SK-N-SH (cell line): ENCODE data around the gene MGLL. TPM values are rescaled to one million over a fixed set of nuclear protein-coding genes. Genes with fewer than 3 reads are reported as not detected.

Experiments
- CTCF ChIA-PET: fragments of 300-600, 350-600 bp; formaldehyde crosslinking; extraction: SDS; loops from one replicate; lab custom pipeline; 2021; lab: Yijun Ruan, JAX
- POLR2A ChIA-PET: fragments of 350-600 bp; sonication (Branson Sonifier 250); formaldehyde crosslinking; extraction: SDS; loops from one replicate; lab custom pipeline; 2020; ENCODE audit warnings: antibody characterized with exemption, inconsistent platforms; lab: Yijun Ruan, JAX
- DNase-seq: peaks from one replicate; pipeline ENCODE4 v3.0.0; 2012
- H2AFZ ChIP-seq: fragments of 200-600 bp; sonication (generic); 2 replicates; pipeline ENCODE4 v1.8.1; 2016; ENCODE audit warnings: antibody characterized with exemption, mild to moderate bottlenecking, low read depth
- H3F3A ChIP-seq: fragments of 200-600 bp; sonication (generic); replicated peaks from 2 replicates; pipeline ENCODE3; 2016; ENCODE audit warnings: antibody characterized with exemption, mild to moderate bottlenecking; ENCODE audit not compliant: insufficient read depth
- H3K27ac ChIP-seq, 2 experiments: fragments of 200-500 bp in 1 of 2; fragments of 200-600 bp in 1 of 2; sonication (Bioruptor generic) in 1 of 2; sonication (generic), shearing (Covaris generic) in 1 of 2; 2 replicates each; pipeline versions ENCODE4 v1.5.1 to v1.6.1; 2014 to 2016; ENCODE audit warnings: low read depth in 2 of 2, inconsistent platforms in 1 of 2, low read length in 1 of 2, mild to moderate bottlenecking in 1 of 2, mixed read lengths in 1 of 2
- H3K27me3 ChIP-seq: fragments of 200-600 bp; sonication (generic), shearing (Covaris generic); 2 replicates; pipeline ENCODE4 v1.6.1; 2016; ENCODE audit warnings: mixed run types; ENCODE audit not compliant: insufficient read depth
- H3K36me3 ChIP-seq, 2 experiments: fragments of 200-500 bp in 1 of 2; fragments of 200-600 bp in 1 of 2; sonication (Bioruptor generic) in 1 of 2; sonication (generic) in 1 of 2; replicated peaks in 1 of 2; 2 replicates each; pipeline versions ENCODE3 to v1.5.1; 2014 to 2016; ENCODE audit warnings: low read length in 1 of 2, mild to moderate bottlenecking in 1 of 2; ENCODE audit not compliant: insufficient read depth in 2 of 2, control insufficient read depth in 1 of 2
- H3K4me1 ChIP-seq, 2 experiments: fragments of 200-500 bp in 1 of 2; fragments of 200-600 bp in 1 of 2; sonication (Bioruptor generic) in 1 of 2; sonication (generic), shearing (Covaris generic) in 1 of 2; 2 replicates each; pipeline versions ENCODE4 v1.5.1 to v1.6.1; 2014 to 2016; ENCODE audit warnings: low read depth in 1 of 2, low read length in 1 of 2, mixed run types in 1 of 2; ENCODE audit not compliant: insufficient read depth in 2 of 2, control insufficient read depth in 1 of 2
- H3K4me2 ChIP-seq: fragments of 200-600 bp; sonication (generic), shearing (Covaris generic); 2 replicates; pipeline ENCODE4 v1.6.1; 2017; ENCODE audit warnings: mixed run types
- H3K4me3 ChIP-seq, 2 experiments: fragments of 200-500 bp in 1 of 2; fragments of 200-600 bp in 1 of 2; sonication (Bioruptor generic) in 1 of 2; sonication (generic), shearing (Covaris generic) in 1 of 2; 2 replicates each; pipeline versions ENCODE4 v1.5.1 to v1.8.1; 2014 to 2016; ENCODE audit warnings: low read depth in 2 of 2, inconsistent platforms in 1 of 2, low read length in 1 of 2, mild to moderate bottlenecking in 1 of 2, mixed read lengths in 1 of 2, moderate library complexity in 1 of 2
- H3K79me2 ChIP-seq: fragments of 200-600 bp; sonication (generic); 2 replicates; pipeline ENCODE4 v1.8.1; 2017; ENCODE audit warnings: mild to moderate bottlenecking; ENCODE audit not compliant: insufficient read depth
- H3K9ac ChIP-seq: fragments of 200-600 bp; sonication (generic); 2 replicates; pipeline ENCODE4 v1.6.1; 2017; ENCODE audit warnings: mixed run types
- H3K9me2 ChIP-seq: fragments of 200-600 bp; sonication (generic); 2 replicates; pipeline ENCODE4 v1.6.1; 2017; ENCODE audit warnings: mixed run types
- H3K9me3 ChIP-seq: fragments of 200-600 bp; sonication (generic); 2 replicates; pipeline ENCODE4 v1.6.1; 2017; ENCODE audit warnings: mixed run types, mild to moderate bottlenecking, moderate library complexity
- H4K20me1 ChIP-seq: fragments of 200-600 bp; sonication (generic); 2 replicates; pipeline ENCODE4 v1.6.1; 2017; ENCODE audit warnings: mild to moderate bottlenecking, mixed run types; ENCODE audit not compliant: insufficient read depth
- CHD2 ChIP-seq: fragments of 150-350 bp; IDR thresholded peaks from 2 replicates; pipeline ENCODE4 v1.6.1; 2018; ENCODE audit warnings: low read length; ENCODE audit not compliant: partially characterized antibody
- CTCF ChIP-seq: fragments of 200-600 bp; sonication (generic); IDR thresholded peaks from 2 replicates; pipeline ENCODE4 v1.6.1; 2017; ENCODE audit warnings: antibody characterized with exemption, mild to moderate bottlenecking, moderate library complexity
- FOXJ3 ChIP-seq: sonication (generic); formaldehyde crosslinking; IDR thresholded peaks from 2 replicates; pipeline ENCODE4 v1.5.1; 2020; ENCODE audit warnings: mild to moderate bottlenecking, missing genetic modification reagents
- FOXM1 ChIP-seq: IDR thresholded peaks from 2 replicates; pipeline ENCODE4 v1.4.0; 2012; ENCODE audit warnings: low read depth, mild to moderate bottlenecking
- GATA2 ChIP-seq: sonication (generic); formaldehyde crosslinking; IDR thresholded peaks from 2 replicates; pipeline ENCODE4 v1.5.0; 2020; ENCODE audit warnings: mild to moderate bottlenecking, missing genetic modification reagents
- IRF3 ChIP-seq: fragments of 150-350 bp; IDR thresholded peaks from 2 replicates; pipeline ENCODE4 v1.6.1; 2016; ENCODE audit warnings: mild to moderate bottlenecking, low read depth, low read length
- JUND ChIP-seq: IDR thresholded peaks from 2 replicates; pipeline ENCODE4 v1.4.0; 2012
- MAX ChIP-seq: IDR thresholded peaks from 2 replicates; pipeline ENCODE4 v1.4.0; 2012; ENCODE audit warnings: low read depth
- MXI1 ChIP-seq: IDR thresholded peaks from 2 replicates; pipeline ENCODE4 v1.6.1; 2012; ENCODE audit warnings: mild to moderate bottlenecking, low read depth, low read length, improper control_type of control experiment
- NFIC ChIP-seq: IDR thresholded peaks from 2 replicates; pipeline ENCODE4 v1.4.0; 2012; ENCODE audit warnings: borderline replicate concordance
- NRF1 ChIP-seq: IDR thresholded peaks from 2 replicates; pipeline ENCODE4 v1.6.1; 2012; ENCODE audit warnings: low read depth, mild to moderate bottlenecking, low read length
- POLR2AphosphoS5 ChIP-seq: IDR thresholded peaks from 2 replicates; pipeline ENCODE4 v1.6.1; 2012; ENCODE audit warnings: low read depth, low read length
- RCOR1 ChIP-seq: fragments of 150-350 bp; IDR thresholded peaks from 2 replicates; pipeline ENCODE4 v1.6.1; 2017; ENCODE audit warnings: antibody characterized with exemption, low read length
- REST ChIP-seq: IDR thresholded peaks from 2 replicates; pipeline ENCODE4 v1.6.1; 2012; ENCODE audit warnings: mild to moderate bottlenecking, low read depth, low read length, moderate library complexity
- SIN3A ChIP-seq: IDR thresholded peaks from 2 replicates; pipeline ENCODE4 v1.6.1; 2012; ENCODE audit warnings: low read depth, mild to moderate bottlenecking, low read length, moderate library complexity, borderline replicate concordance
- SMC3 ChIP-seq: IDR thresholded peaks from 2 replicates; pipeline ENCODE4 v1.6.1; 2012; ENCODE audit warnings: low read depth, low read length, improper control_type of control experiment
- TAF1 ChIP-seq: IDR thresholded peaks from 2 replicates; pipeline ENCODE4 v1.6.1; 2012; ENCODE audit warnings: low read depth, mild to moderate bottlenecking, low read length, moderate library complexity, borderline replicate concordance
- YY1 ChIP-seq: IDR thresholded peaks from 2 replicates; pipeline ENCODE4 v1.4.0; 2012; ENCODE audit warnings: low read depth, mild to moderate bottlenecking
- WGBS: methylation state at CpG from one replicate; pipeline ENCODE4 v1.1.6; 2017; ENCODE audit warnings: low lambda C conversion rate; 5-methylcytosine and 5-hydroxymethylcytosine counted together
- polyA plus RNA-seq, 3 experiments: library from polyadenylated mRNA; depleted of rRNA; stranded (reverse); fragments of >200 nt; gene quantifications; 2 replicates each; pipeline ENCODE4 v1.2.3, GENCODE V29; 2012
- TF ChIP-seq, protein P1 (sequence below): IDR thresholded peaks from 2 replicates; pipeline ENCODE4 v1.4.0; 2012; ENCODE audit warnings: low read depth, borderline replicate concordance
- TF ChIP-seq, protein P2 (sequence below): IDR thresholded peaks from 2 replicates; pipeline ENCODE4 v1.4.0; 2012; ENCODE audit warnings: low read depth, borderline replicate concordance

Gene MGLL
- polyA plus RNA-seq, 1 of the 3 experiments (the other 2 are of a cell fraction) = 2.2 TPM

GRCh38 chr3:127680798-127681221 lies 141.5 kb downstream of the MGLL start:
- 80% methylated on average over 1 of the region's 1 CpG for WGBS
- H3K27me3 ChIP-seq = no peaks in the 10 kb centered on the region
- no peak overlapping the region for H3K9ac ChIP-seq
- H3K4me1 ChIP-seq = peaks cover 0 to 2% of the 10 kb centered on the region in 2 experiments; a peak in 1 of 4 replicates
- H3K36me3 ChIP-seq = peaks cover 0 to 3% of the 10 kb centered on the region in 2 experiments
- H3F3A ChIP-seq = peaks cover under 1% of the 10 kb centered on the region
- H2AFZ ChIP-seq = no peak overlapping the region
- no peaks in the 10 kb centered on the region for H3K9me2 ChIP-seq
- CTCF ChIA-PET = interaction anchor here (1.4 to 4.8 kb wide), 6 partner anchors 11 to 278 kb away, joined by 3 to 34 read pairs (median 6); no protein-coding TSS in a partner anchor
- H3K4me3 ChIP-seq = no peak overlapping the region
- H3K4me2 ChIP-seq = no peak overlapping the region
- no peak overlapping the region for H3K27ac ChIP-seq
- no peaks in the 10 kb centered on the region for H3K9me3 ChIP-seq
- no peak for TF ChIP-seq YY1
- no peak for TF ChIP-seq TAF1
- TF ChIP-seq, protein P1, sequence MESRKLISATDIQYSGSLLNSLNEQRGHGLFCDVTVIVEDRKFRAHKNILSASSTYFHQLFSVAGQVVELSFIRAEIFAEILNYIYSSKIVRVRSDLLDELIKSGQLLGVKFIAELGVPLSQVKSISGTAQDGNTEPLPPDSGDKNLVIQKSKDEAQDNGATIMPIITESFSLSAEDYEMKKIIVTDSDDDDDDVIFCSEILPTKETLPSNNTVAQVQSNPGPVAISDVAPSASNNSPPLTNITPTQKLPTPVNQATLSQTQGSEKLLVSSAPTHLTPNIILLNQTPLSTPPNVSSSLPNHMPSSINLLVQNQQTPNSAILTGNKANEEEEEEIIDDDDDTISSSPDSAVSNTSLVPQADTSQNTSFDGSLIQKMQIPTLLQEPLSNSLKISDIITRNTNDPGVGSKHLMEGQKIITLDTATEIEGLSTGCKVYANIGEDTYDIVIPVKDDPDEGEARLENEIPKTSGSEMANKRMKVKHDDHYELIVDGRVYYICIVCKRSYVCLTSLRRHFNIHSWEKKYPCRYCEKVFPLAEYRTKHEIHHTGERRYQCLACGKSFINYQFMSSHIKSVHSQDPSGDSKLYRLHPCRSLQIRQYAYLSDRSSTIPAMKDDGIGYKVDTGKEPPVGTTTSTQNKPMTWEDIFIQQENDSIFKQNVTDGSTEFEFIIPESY = no peak
- no peak for TF ChIP-seq RCOR1
- TF ChIP-seq, protein P2, sequence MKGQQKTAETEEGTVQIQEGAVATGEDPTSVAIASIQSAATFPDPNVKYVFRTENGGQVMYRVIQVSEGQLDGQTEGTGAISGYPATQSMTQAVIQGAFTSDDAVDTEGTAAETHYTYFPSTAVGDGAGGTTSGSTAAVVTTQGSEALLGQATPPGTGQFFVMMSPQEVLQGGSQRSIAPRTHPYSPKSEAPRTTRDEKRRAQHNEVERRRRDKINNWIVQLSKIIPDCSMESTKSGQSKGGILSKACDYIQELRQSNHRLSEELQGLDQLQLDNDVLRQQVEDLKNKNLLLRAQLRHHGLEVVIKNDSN = no peak
- no peak for TF ChIP-seq GATA2
- TF ChIP-seq MAX = no peak
- no peak for TF ChIP-seq FOXM1
- TF ChIP-seq JUND = no peak
- no peak for TF ChIP-seq NRF1
- TF ChIP-seq SMC3 = no peak
- no peak for TF ChIP-seq CHD2
- no peak for TF ChIP-seq REST
- no peak for TF ChIP-seq POLR2AphosphoS5
- TF ChIP-seq IRF3 = no peak
- TF ChIP-seq CTCF = no peak
- TF ChIP-seq NFIC = no peak
- no peak for TF ChIP-seq SIN3A
- TF ChIP-seq FOXJ3 (CRISPR knock-in tag) = no peak
- no peak for TF ChIP-seq MXI1
- POLR2A ChIA-PET = no interaction called here
- no peaks in the 10 kb centered on the region for H3K79me2 ChIP-seq
- H4K20me1 ChIP-seq = no peaks in the 10 kb centered on the region
- DNase-seq = no peak
